GM12878 (cell line): ENCODE results near the gene XPC. TPM values are rescaled to one million over a fixed set of nuclear protein-coding genes. Genes with fewer than 3 reads are reported as not detected.

Experiments used
- ATAC-seq: fragments of 200-7000 bp; cut with Tn5 transposase; 3 replicates; pipeline ENCODE4 v1.9.1; 2020; ENCODE audit warnings: mild to moderate bottlenecking, moderate library complexity
- BruUV-seq: library from RNA; stranded (reverse); fragments of 400-500 nt; replicated peaks from 2 replicates; lab custom pipeline; 2021; lab: Mats Ljungman, UMichigan
- CTCF ChIA-PET: fragments of 300-600 bp; sonication (Branson Sonifier 250); formaldehyde crosslinking; extraction: SDS; loops from one replicate; lab custom pipeline; 2021; ENCODE audit warnings: inconsistent platforms; lab: Yijun Ruan, JAX
- POLR2A ChIA-PET: fragments of 350-600 bp; formaldehyde crosslinking; extraction: SDS; loops from one replicate; lab custom pipeline; 2021; ENCODE audit warnings: inconsistent platforms; lab: Charles Lee
- RAD21 ChIA-PET: fragments of 300-600 bp; sonication (Branson Sonifier 250); formaldehyde crosslinking; loops from one replicate; lab custom pipeline; 2023; ENCODE audit warnings: antibody characterized with exemption; ENCODE audit not compliant: unreplicated experiment; lab: Charles Lee
- SMC1A ChIA-PET: fragments of 300-600 bp; sonication (Branson Sonifier 250); formaldehyde crosslinking; loops from one replicate; lab custom pipeline; 2023; ENCODE audit not compliant: unreplicated experiment, uncharacterized antibody; lab: Charles Lee
- DNase-seq: peaks from one replicate; pipeline ENCODE4 v3.0.0-alpha.2; 2011; ENCODE audit warnings: low read depth, low spot score
- FAIRE-seq: peaks from 3 replicates; lab custom pipeline; 2011; peaks lifted over from hg19 to GRCh38; lab: Jason Lieb, UNC
- H2AFZ ChIP-seq: 2 replicates; pipeline ENCODE4 v1.6.0; 2011; ENCODE audit warnings: low read depth, low read length, control low read depth; ENCODE audit not compliant: control insufficient read depth
- H3K27ac ChIP-seq: 2 replicates; pipeline ENCODE4 v1.5.1; 2011; ENCODE audit warnings: control low read depth; ENCODE audit not compliant: control insufficient read depth, insufficient read depth
- H3K27me3 ChIP-seq, 2 experiments: replicated peaks in 1 of 2; 2 replicates each; pipeline versions ENCODE4 v1.6.0 to v1.6.1; 2011; ENCODE audit warnings: low read length in 1 of 2; ENCODE audit not compliant: control insufficient read depth in 2 of 2, insufficient read depth in 2 of 2
- H3K36me3 ChIP-seq, 2 experiments: 2 replicates each; pipeline ENCODE4 v1.5.1; 2011; ENCODE audit warnings: low read length in 1 of 2; ENCODE audit not compliant: control insufficient read depth in 2 of 2, insufficient read depth in 2 of 2
- H3K4me1 ChIP-seq: 2 replicates; pipeline ENCODE4 v1.6.1; 2011; ENCODE audit warnings: mild to moderate bottlenecking, low read length, moderate library complexity, mixed read lengths; ENCODE audit not compliant: control insufficient read depth, insufficient read depth
- H3K4me2 ChIP-seq: 2 replicates; pipeline ENCODE4 v1.6.0; 2011; ENCODE audit warnings: control low read depth; ENCODE audit not compliant: control insufficient read depth, insufficient read depth
- H3K4me3 ChIP-seq: fragments of 200-600 bp; sonication (generic); 2 replicates; pipeline ENCODE4 v1.5.1; 2016
- H3K79me2 ChIP-seq: 2 replicates; pipeline ENCODE4 v1.6.0; 2011; ENCODE audit warnings: low read length; ENCODE audit not compliant: control insufficient read depth, insufficient read depth
- H3K9ac ChIP-seq: 2 replicates; pipeline ENCODE4 v1.8.0; 2011; ENCODE audit warnings: low read length, control low read depth, mixed read lengths; ENCODE audit not compliant: control insufficient read depth, insufficient read depth
- H3K9me3 ChIP-seq: replicated peaks from 3 replicates; pipeline ENCODE4 v1.5.1; 2011; ENCODE audit warnings: mild to moderate bottlenecking, low read length; ENCODE audit not compliant: control insufficient read depth, insufficient read depth
- H4K20me1 ChIP-seq: 2 replicates; pipeline ENCODE4 v1.6.0; 2011; ENCODE audit not compliant: control insufficient read depth, insufficient read depth
- ATF7 ChIP-seq: fragments of 450-650 bp; IDR thresholded peaks from 2 replicates; pipeline ENCODE4 v1.6.1; 2016; ENCODE audit warnings: low read depth, mild to moderate bottlenecking
- BCL11A ChIP-seq: IDR thresholded peaks from 2 replicates; pipeline ENCODE4 v1.6.1; 2011; ENCODE audit warnings: low read depth, low read length
- CHD1 ChIP-seq: IDR thresholded peaks from 2 replicates; pipeline ENCODE4 v1.6.1; 2012; ENCODE audit warnings: low read depth, low read length, improper control_type of control experiment
- E2F8 ChIP-seq: fragments of 450-650 bp; IDR thresholded peaks from 2 replicates; pipeline ENCODE4 v1.6.1; 2018; ENCODE audit warnings: mild to moderate bottlenecking, low read depth, moderate library complexity; ENCODE audit not compliant: partially characterized antibody
- ETV6 ChIP-seq, 2 experiments: fragments of 450-650 bp in 1 of 2; IDR thresholded peaks in 1 of 2; conservative IDR thresholded peaks in 1 of 2; 2 replicates each; pipeline ENCODE4 v1.6.1; 2014; ENCODE audit warnings: antibody characterized with exemption in 1 of 2, borderline replicate concordance in 1 of 2, low read depth in 1 of 2, mild to moderate bottlenecking in 1 of 2, moderate library complexity in 1 of 2
- HCFC1 ChIP-seq: fragments of 150-350 bp; IDR thresholded peaks from 2 replicates; pipeline ENCODE4 v1.6.1; 2014; ENCODE audit warnings: low read length
- HDAC6 ChIP-seq: fragments of 200-600 bp; sonication (generic); IDR thresholded peaks from one replicate; pipeline ENCODE4 v1.8.0; 2017; ENCODE audit warnings: antibody characterized with exemption; ENCODE audit not compliant: unreplicated experiment
- MYB ChIP-seq: fragments of 150-350 bp; IDR thresholded peaks from 2 replicates; pipeline ENCODE4 v1.6.1; 2014; ENCODE audit warnings: mild to moderate bottlenecking, low read depth, low read length, borderline replicate concordance
- NBN ChIP-seq: fragments of 450-650 bp; IDR thresholded peaks from 2 replicates; pipeline ENCODE4 v1.6.1; 2016
- NR2C1 ChIP-seq: fragments of 450-650 bp; IDR thresholded peaks from 2 replicates; pipeline ENCODE4 v1.6.1; 2017; ENCODE audit warnings: antibody characterized with exemption, mild to moderate bottlenecking, moderate library complexity
- RUNX3 ChIP-seq: IDR thresholded peaks from 2 replicates; pipeline ENCODE4 v1.6.1; 2012; ENCODE audit warnings: low read length, inconsistent platforms
- STAT3 ChIP-seq: IDR thresholded peaks from 2 replicates; pipeline ENCODE4 v1.6.1; 2011; ENCODE audit warnings: low read depth, low read length, improper control_type of control experiment
- TAF1 ChIP-seq: IDR thresholded peaks from 2 replicates; pipeline ENCODE4 v1.6.1; 2011; ENCODE audit warnings: mild to moderate bottlenecking, low read depth, low read length, borderline replicate concordance
- TCF7 ChIP-seq: IDR thresholded peaks from 2 replicates; pipeline ENCODE4 v1.6.1; 2014; ENCODE audit warnings: antibody characterized with exemption, borderline replicate concordance
- ZNF24 ChIP-seq: fragments of 450-650 bp; IDR thresholded peaks from 2 replicates; pipeline ENCODE4 v1.6.1; 2017; ENCODE audit warnings: antibody characterized with exemption, mild to moderate bottlenecking
- ZNF384 ChIP-seq: IDR thresholded peaks from 2 replicates; pipeline ENCODE4 v1.6.1; 2012; ENCODE audit warnings: low read depth, mild to moderate bottlenecking, low read length, improper control_type of control experiment, borderline replicate concordance
- WGBS: methylation state at CpG from one replicate; pipeline ENCODE4 v1.1.6; 2016; ENCODE audit warnings: low lambda C conversion rate; ENCODE audit not compliant: insufficient replicate concordance, insufficient coverage; ENCODE audit errors: missing lambda C conversion rate; 5-methylcytosine and 5-hydroxymethylcytosine counted together
- in situ Hi-C: fragments of 300-500 bp; cut with MboI; formaldehyde crosslinking; loops from 9 replicates; pipeline ENCODE4 v1.14.3; 2018; ENCODE audit warnings: mixed read lengths
- intact Hi-C: fragments of 100-400 bp; cut with micrococcal nuclease; formaldehyde crosslinking; loops from one replicate; pipeline ENCODE4 v1.14.2; 2022; ENCODE audit not compliant: unreplicated experiment
- polyA plus RNA-seq, 11 experiments: library from polyadenylated mRNA; depleted of rRNA in 4 of 11; unstranded in 6 of 11; stranded (reverse) in 5 of 11; fragments of >200 nt; fragmentation: Nextera tagmentation in 4 of 11; fragmentation: Illumina TruSeq in 1 of 11; extraction: Ambion mirVana in 4 of 11; extraction: Trizol in 1 of 11; gene quantifications; 1 replicate in 1 of 11; 2 replicates in 10 of 11; pipeline versions ENCODE4 v1.2.1 to v1.2.3, GENCODE V29; 2011 to 2016; ENCODE audit warnings: inconsistent platforms in 2 of 11, missing spikeins in 2 of 11, low read depth in 1 of 11
- total RNA-seq, 4 experiments: library from RNA; depleted of rRNA in 3 of 4; stranded (reverse); fragments of >200 nt in 3 of 4; fragmentation: Illumina TruSeq in 1 of 4; extraction: Trizol in 1 of 4; gene quantifications; 2 replicates each; pipeline versions ENCODE4 v1.2.1 to v1.2.3, GENCODE V29; 2013 to 2021

XPC gene
- total and polyA plus RNA-seq, 10 of the 15 experiments (the other 5 are each of a cell fraction or from before 2014, with no cell fraction given), result 4.0 to 48.3 (median 29.8) TPM

- no peaks in the 10 kb centered on the region for H3K79me2 ChIP-seq
- no peak overlapping the region for H3K9ac ChIP-seq
- no peak overlapping the region for H3K4me2 ChIP-seq
- no peak for FAIRE-seq
- CTCF ChIA-PET, result no interaction called here
- SMC1A ChIA-PET, result no interaction called here
- in situ Hi-C loops (no loop called here), intact Hi-C loops (no loop called here)
- WGBS, result 97% methylated on average over 12 of the region's 12 CpGs
- BruUV-seq, result no TSS peak
- POLR2A ChIA-PET, result no interaction called here
- no peak for ATAC-seq
- H4K20me1 ChIP-seq, result no peaks in the 10 kb centered on the region
- RAD21 ChIA-PET, result no interaction called here
- H3K27ac ChIP-seq, result no peak overlapping the region
- H3K4me1 ChIP-seq, result peaks cover 16% of the 10 kb centered on the region
- H3K4me3 ChIP-seq, result no peak overlapping the region
- H3K9me3 ChIP-seq, result no peaks in the 10 kb centered on the region
- H3K27me3 ChIP-seq, result no peaks in the 10 kb centered on the region
- no peak for DNase-seq
- peaks cover 9 to 10% of the 10 kb centered on the region in 2 experiments for H3K36me3 ChIP-seq
- no peak overlapping the region for H2AFZ ChIP-seq
- TF ChIP-seq RUNX3 (no peak), NBN (no peak)
- TF ChIP-seq, all 136 proteins: peak for 0
Measured at GRCh38 chr3:14147617-14148016, 30.8 kb downstream of the XPC start.

- Histone ChIP-seq H2AFZ (no peak overlapping the region), H4K20me1 (no peaks in the 10 kb centered on the region), H3K27me3 (no peaks in the 10 kb centered on the region), H3K9ac (no peak overlapping the region), H3K4me1 (peaks cover 16% of the 10 kb centered on the region), H3K36me3 (peaks cover 7 to 10% of the 10 kb centered on the region in 2 experiments), H3K9me3 (no peaks in the 10 kb centered on the region), H3K79me2 (no peaks in the 10 kb centered on the region), H3K4me2 (no peak overlapping the region), H3K27ac (no peak overlapping the region), H3K4me3 (no peak overlapping the region)
- DNase-seq (no peak), ATAC-seq (no peak), FAIRE-seq (no peak)
- RAD21 ChIA-PET, result no interaction called here
- 95% methylated on average over 5 of the region's 5 CpGs for WGBS
- in situ Hi-C loops, result no loop called here
- TF ChIP-seq MYB (no peak), BCL11A (no peak), HCFC1 (no peak), HDAC6 (no peak), TAF1 (no peak), ATF7 (no peak), CHD1 (no peak), NR2C1 (no peak), STAT3 (no peak), ETV6 (conservative IDR thresholded peaks at IDR 0.05 in 1 of 2, IDR thresholded peaks at IDR 0.05 in 1 of 2; ENCODE audit: borderline replicate concordance in 1 of 2, low read depth in 1 of 2) (no peak), ZNF384 (no peak), E2F8 (no peak), ZNF24 (no peak), TCF7 (no peak)
- CTCF ChIA-PET, result no interaction called here
- SMC1A ChIA-PET, result interaction anchor here (0.9 kb wide), 1 partner anchor 22 kb away, joined by 3 read pairs; no protein-coding TSS in a partner anchor
- intact Hi-C loops, result no loop called here
- POLR2A ChIA-PET, result no interaction called here
- BruUV-seq, result no TSS peak
Measured at GRCh38 chr3:14147066-14147435, 31.4 kb downstream of the XPC start.
